GM18867 (cell line): Measurements from ENCODE around the gene NUDT17.

ENCODE experiments used
- ATAC-seq: cut with Tn5 transposase; IDR thresholded peaks from one replicate; pipeline ENCODE4 v1.9.1; 2021; ENCODE audit warnings: mild to moderate bottlenecking, moderate library complexity; ENCODE audit not compliant: unreplicated experiment

NUDT17 gene

GRCh38 chr1:145846201-145846612 is 777 bp downstream of the NUDT17 start:
- no peak for ATAC-seq

- ATAC-seq = no peak
Measured at GRCh38 chr1:145847827-145848226, 2.4 kb downstream of the NUDT17 start.

- no peak for ATAC-seq
Measured at GRCh38 chr1:145849356-145850160, 4.1 kb downstream of the NUDT17 start.

GRCh38 chr1:145855426-145855948 is 10.1 kb downstream of the NUDT17 start:
- ATAC-seq = no peak

- no peak for ATAC-seq
Measured at GRCh38 chr1:145857170-145857569, 11.7 kb downstream of the NUDT17 start.

GRCh38 chr1:145858238-145858900 is 12.9 kb downstream of the NUDT17 start:
- no peak for ATAC-seq

- ATAC-seq = peak; percentile 85
Measured at GRCh38 chr1:145858901-145859490, 13.6 kb downstream of the NUDT17 start, which contains the start of gene PIAS3. Gene PIAS3, minus strand, starts transcription at chr1:145859081. Its CDS starts 91 bp downstream, at chr1:145858990.

- ATAC-seq = peak; percentile 60
Measured at GRCh38 chr1:145859491-145860023, 14.1 kb downstream of the NUDT17 start.

GRCh38 chr1:145863282-145864018 is 18.0 kb downstream of the NUDT17 start:
- no peak for ATAC-seq

- ATAC-seq = no peak
Measured at GRCh38 chr1:145868232-145868631, 22.8 kb downstream of the NUDT17 start.

GRCh38 chr1:145871994-145872924 is 26.8 kb downstream of the NUDT17 start:
- ATAC-seq = no peak

GRCh38 chr1:145874646-145875045 is 29.2 kb downstream of the NUDT17 start:
- ATAC-seq = no peak

GRCh38 chr1:145877923-145878486 is 32.6 kb downstream of the NUDT17 start:
- ATAC-seq = no peak

GRCh38 chr1:145878724-145879123 is 33.3 kb downstream of the NUDT17 start:
- ATAC-seq = no peak

GRCh38 chr1:145879775-145880174 is 34.3 kb downstream of the NUDT17 start:
- ATAC-seq = no peak

- ATAC-seq = no peak
Measured at GRCh38 chr1:145884675-145885074, 39.2 kb downstream of the NUDT17 start.

- ATAC-seq = peak; percentile 99
Measured at GRCh38 chr1:145885738-145886287, 40.4 kb downstream of the NUDT17 start, which contains the start of gene ANKRD35. Gene ANKRD35, minus strand, starts transcription at chr1:145885866. Its CDS starts 108 bp downstream, at chr1:145885758.

- ATAC-seq = no peak
Measured at GRCh38 chr1:145886390-145886789, 41.0 kb downstream of the NUDT17 start.

- no peak for ATAC-seq
Measured at GRCh38 chr1:145886816-145887215, 41.4 kb downstream of the NUDT17 start.
